Neuronal stem cell (in vitro differentiated cells): ENCODE results near the gene SORCS1.

Experiments
- DNase-seq: peaks from one replicate; pipeline ENCODE4 v3.0.0-alpha.2; 2013; ENCODE audit warnings: low spot score
- H2AFZ ChIP-seq: one replicate; pipeline ENCODE4 v1.6.1; 2013; ENCODE audit warnings: mild to moderate bottlenecking, low read length, inconsistent platforms
- H2AK5ac ChIP-seq: 2 replicates; pipeline ENCODE4 v1.6.1; 2013; ENCODE audit warnings: low read depth, mild to moderate bottlenecking, inconsistent platforms, low read length, moderate library complexity, mixed read lengths
- H2BK120ac ChIP-seq: 2 replicates; pipeline ENCODE4 v1.6.1; 2013; ENCODE audit warnings: low read depth, mild to moderate bottlenecking, inconsistent platforms, low read length, moderate library complexity, mixed read lengths
- H2BK12ac ChIP-seq: one replicate; pipeline ENCODE4 v1.6.1; 2013; ENCODE audit warnings: low read length, inconsistent platforms
- H2BK15ac ChIP-seq: 2 replicates; pipeline ENCODE4 v1.6.1; 2013; ENCODE audit warnings: mild to moderate bottlenecking, low read length, inconsistent platforms, mixed read lengths
- H2BK5ac ChIP-seq: one replicate; pipeline ENCODE4 v1.6.1; 2013; ENCODE audit warnings: inconsistent platforms, mild to moderate bottlenecking, low read length, moderate library complexity
- H3K14ac ChIP-seq: one replicate; pipeline ENCODE4 v1.6.1; 2013; ENCODE audit warnings: low read length, inconsistent platforms
- H3K18ac ChIP-seq: 2 replicates; pipeline ENCODE4 v1.6.1; 2013; ENCODE audit warnings: low read length, inconsistent platforms
- H3K23ac ChIP-seq: 2 replicates; pipeline ENCODE4 v1.6.1; 2013; ENCODE audit warnings: low read depth, mild to moderate bottlenecking, mixed read lengths, low read length, inconsistent platforms; ENCODE audit not compliant: poor library complexity
- H3K27ac ChIP-seq: replicated peaks from 3 replicates; pipeline ENCODE4 v1.5.1; 2013; ENCODE audit warnings: low read length, inconsistent platforms
- H3K27me3 ChIP-seq, 3 experiments: 2 replicates each; pipeline ENCODE4 v1.6.1; 2013; ENCODE audit warnings: low read length in 3 of 3, mild to moderate bottlenecking in 2 of 3, inconsistent platforms in 1 of 3, low read depth in 1 of 3, mixed read lengths in 1 of 3, moderate library complexity in 1 of 3; ENCODE audit not compliant: control insufficient read depth in 3 of 3, insufficient read depth in 3 of 3
- H3K36me3 ChIP-seq, 2 donors: replicated peaks in 1 of 2; 2 replicates each; pipeline ENCODE4 v1.6.1; 2013; ENCODE audit warnings: low read length in 2 of 2; ENCODE audit not compliant: control insufficient read depth in 2 of 2, insufficient read depth in 2 of 2
- H3K4ac ChIP-seq: 2 replicates; pipeline ENCODE4 v1.6.1; 2013; ENCODE audit warnings: inconsistent platforms, mild to moderate bottlenecking, low read length, moderate library complexity
- H3K4me1 ChIP-seq, 2 donors: 1 replicate in 1 of 2; 2 replicates in 1 of 2; pipeline ENCODE4 v1.6.1; 2013; ENCODE audit warnings: low read length in 2 of 2, low read depth in 1 of 2; ENCODE audit not compliant: control insufficient read depth in 2 of 2, insufficient read depth in 1 of 2
- H3K4me2 ChIP-seq: one replicate; pipeline ENCODE4 v1.6.1; 2013; ENCODE audit warnings: mild to moderate bottlenecking, low read length, inconsistent platforms; ENCODE audit not compliant: insufficient read depth, poor library complexity, severe bottlenecking
- H3K4me3 ChIP-seq, 2 donors: 2 replicates each; pipeline ENCODE4 v1.5.1; 2013; ENCODE audit warnings: low read length in 2 of 2, mild to moderate bottlenecking in 2 of 2, inconsistent platforms in 1 of 2, moderate library complexity in 1 of 2
- H3K79me1 ChIP-seq: one replicate; pipeline ENCODE4 v1.6.1; 2013; ENCODE audit warnings: low read depth, mild to moderate bottlenecking, inconsistent platforms, low read length, moderate library complexity
- H3K9ac ChIP-seq: one replicate; pipeline ENCODE4 v1.6.1; 2013; ENCODE audit warnings: mild to moderate bottlenecking, low read depth, low read length, inconsistent platforms; ENCODE audit not compliant: poor library complexity
- H3K9me3 ChIP-seq, 2 donors: replicated peaks in 1 of 2; 2 replicates each; pipeline versions ENCODE3 to v1.6.1; 2013; ENCODE audit warnings: low read length in 2 of 2, mild to moderate bottlenecking in 2 of 2, inconsistent platforms in 1 of 2, low read depth in 1 of 2, mixed read lengths in 1 of 2, moderate library complexity in 1 of 2; ENCODE audit not compliant: control insufficient read depth in 2 of 2, insufficient read depth in 1 of 2
- H4K8ac ChIP-seq: one replicate; pipeline ENCODE4 v1.6.1; 2013; ENCODE audit warnings: low read depth, mild to moderate bottlenecking, inconsistent platforms, low read length, moderate library complexity
- H4K91ac ChIP-seq: one replicate; pipeline ENCODE4 v1.6.1; 2013; ENCODE audit warnings: low read length, low read depth, mild to moderate bottlenecking, inconsistent platforms; ENCODE audit not compliant: poor library complexity
- WGBS, 2 donors: extraction: QIAGEN DNeasy Blood & Tissue Kit; methylation state at CpG; one replicate each; pipeline ENCODE4 v1.1.7; 2013; ENCODE audit warnings: missing lambda C conversion rate in 2 of 2, mixed read lengths in 1 of 2; ENCODE audit not compliant: insufficient read length in 2 of 2, insufficient replicate concordance in 1 of 2; ENCODE audit errors: extremely low coverage in 2 of 2; 5-methylcytosine and 5-hydroxymethylcytosine counted together

SORCS1 gene

DNA sequence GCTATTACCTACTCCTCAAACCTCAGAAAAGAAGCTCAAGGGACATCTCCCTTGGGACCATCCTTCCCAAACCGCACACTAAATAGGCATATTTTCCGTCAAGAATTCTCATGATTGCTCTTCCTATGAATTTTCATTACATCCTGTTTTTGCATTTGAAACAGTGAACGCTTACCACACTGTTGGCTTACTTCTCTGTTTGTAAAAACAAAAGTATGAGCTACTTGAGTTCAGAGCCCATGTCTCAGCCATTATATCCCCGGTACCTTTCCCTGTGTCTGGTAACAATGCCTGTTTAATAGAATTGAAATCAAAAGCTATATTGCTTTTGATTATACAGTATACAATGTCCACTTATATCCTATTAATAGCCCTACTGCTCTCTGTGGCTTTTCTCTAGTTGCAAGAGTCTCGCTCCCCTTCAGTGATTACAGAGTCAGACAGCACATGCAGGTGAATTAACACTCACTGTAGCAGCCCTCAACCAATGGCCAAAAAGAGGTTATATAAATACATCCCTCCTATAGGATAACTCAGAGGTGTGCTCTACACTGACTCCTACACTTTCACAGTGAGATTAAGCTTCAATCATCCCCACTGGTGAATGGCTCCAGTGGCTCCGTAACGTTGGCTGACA is 264.4 kb downstream of the SORCS1 start:
- Histone ChIP-seq H2AK5ac (no peak overlapping the region), H3K4ac (no peak overlapping the region), H3K9me3 (no peaks in the 10 kb centered on the region), H3K27ac (no peak overlapping the region), H3K18ac (no peak overlapping the region), H2BK12ac (no peak overlapping the region), H2BK120ac (no peak overlapping the region), H3K4me2 (no peak overlapping the region), H4K8ac (no peak overlapping the region), H3K9ac (no peak overlapping the region), H4K91ac (no peak overlapping the region), H2BK5ac (no peak overlapping the region), H3K4me3 (no peak overlapping the region), H3K23ac (no peak overlapping the region), H3K4me1 (peaks cover 0 to 3% of the 10 kb centered on the region in 2 donors), H2AFZ (no peak overlapping the region), H3K79me1 (no peaks in the 10 kb centered on the region), H3K36me3 (no peaks in the 10 kb centered on the region), H2BK15ac (no peak overlapping the region), H3K27me3 (no peaks in the 10 kb centered on the region), H3K14ac (no peak overlapping the region)
- WGBS, 2 donors: no CpG with 5 or more reads among the region's 7 CpGs
- no peak for DNase-seq

GRCh38 chr10:106898446-106898845 is 266.1 kb downstream of the SORCS1 start:
- no peak overlapping the region for H3K4me3 ChIP-seq
- H3K4me1 ChIP-seq: peaks cover 0 to 3% of the 10 kb centered on the region in 2 donors
- H3K79me1 ChIP-seq: no peaks in the 10 kb centered on the region
- no peak overlapping the region for H3K4ac ChIP-seq
- no peak overlapping the region for H2BK120ac ChIP-seq
- WGBS, 2 donors: no CpG with 5 or more reads among the region's 4 CpGs
- H3K9ac ChIP-seq: no peak overlapping the region
- H2AFZ ChIP-seq: no peak overlapping the region
- no peak overlapping the region for H2BK12ac ChIP-seq
- no peak overlapping the region for H3K23ac ChIP-seq
- no peaks in the 10 kb centered on the region for H3K27me3 ChIP-seq
- no peaks in the 10 kb centered on the region for H3K9me3 ChIP-seq
- H3K18ac ChIP-seq: no peak overlapping the region
- no peak overlapping the region for H2BK5ac ChIP-seq
- H4K8ac ChIP-seq: no peak overlapping the region
- H3K14ac ChIP-seq: no peak overlapping the region
- H3K36me3 ChIP-seq: no peaks in the 10 kb centered on the region
- H4K91ac ChIP-seq: no peak overlapping the region
- no peak overlapping the region for H3K27ac ChIP-seq
- H3K4me2 ChIP-seq: no peak overlapping the region
- no peak for DNase-seq
- H2BK15ac ChIP-seq: no peak overlapping the region
- no peak overlapping the region for H2AK5ac ChIP-seq

DNA sequence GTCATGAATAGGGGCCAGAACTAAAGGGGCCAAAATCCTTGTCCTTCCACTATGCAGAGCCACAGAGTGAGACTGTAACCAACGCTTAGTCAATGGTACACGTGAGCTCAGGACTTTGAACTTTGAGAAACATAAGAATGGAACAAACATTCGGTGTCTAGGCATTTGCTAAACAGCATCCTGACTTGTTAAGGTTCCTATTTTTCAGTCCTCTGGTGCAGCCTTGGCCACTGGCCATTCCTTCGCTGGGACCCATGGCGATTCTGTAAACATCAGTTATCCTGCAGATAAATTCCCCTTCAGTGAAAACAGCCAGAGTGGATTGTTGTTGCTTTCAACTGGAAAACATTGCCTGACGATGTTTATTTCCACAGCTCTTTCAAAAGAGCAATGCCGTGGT is 266.8 kb downstream of the SORCS1 start:
- Histone ChIP-seq H3K4me1 (peaks cover 0 to 3% of the 10 kb centered on the region in 2 donors), H3K79me1 (no peaks in the 10 kb centered on the region), H3K4me2 (no peak overlapping the region), H3K9ac (no peak overlapping the region), H3K18ac (no peak overlapping the region), H2AFZ (no peak overlapping the region), H2BK120ac (no peak overlapping the region), H4K8ac (no peak overlapping the region), H3K4me3 (no peak overlapping the region), H2BK5ac (no peak overlapping the region), H2BK15ac (no peak overlapping the region), H3K27me3 (no peaks in the 10 kb centered on the region), H3K14ac (no peak overlapping the region), H2BK12ac (no peak overlapping the region), H3K36me3 (no peaks in the 10 kb centered on the region), H3K4ac (no peak overlapping the region), H3K9me3 (no peaks in the 10 kb centered on the region), H4K91ac (no peak overlapping the region), H2AK5ac (no peak overlapping the region), H3K23ac (no peak overlapping the region), H3K27ac (no peak overlapping the region)
- no CpG with 5 or more reads among the region's 7 CpGs for WGBS, 2 donors
- no peak for DNase-seq

DNA sequence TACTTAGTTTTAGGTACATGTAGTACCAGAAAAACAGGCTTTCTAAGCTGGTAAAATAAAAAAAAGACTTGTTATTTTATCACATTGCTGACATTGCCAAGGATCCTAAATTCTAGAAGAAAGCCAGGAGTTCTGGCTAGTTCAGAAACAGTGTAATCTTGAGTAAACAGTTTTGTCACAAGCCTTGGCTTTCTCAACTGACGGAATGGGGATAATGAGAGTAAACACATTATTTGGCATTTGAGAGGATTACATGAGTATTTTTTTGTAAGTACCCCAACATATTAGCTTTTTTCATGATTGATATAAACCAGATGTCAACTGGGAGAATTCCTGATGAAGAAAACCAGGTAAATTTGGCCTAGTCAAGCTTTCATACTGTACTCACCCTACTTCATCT is 269.8 kb downstream of the SORCS1 start:
- H3K14ac ChIP-seq: no peak overlapping the region
- H3K27ac ChIP-seq: no peak overlapping the region
- H3K4ac ChIP-seq: no peak overlapping the region
- H3K4me3 ChIP-seq: no peak overlapping the region
- no peaks in the 10 kb centered on the region for H3K79me1 ChIP-seq
- H3K9me3 ChIP-seq: no peaks in the 10 kb centered on the region
- no peak overlapping the region for H3K18ac ChIP-seq
- H2AFZ ChIP-seq: no peak overlapping the region
- H3K9ac ChIP-seq: no peak overlapping the region
- H2AK5ac ChIP-seq: no peak overlapping the region
- WGBS, 2 donors: no CpG with 5 or more reads among the region's 1 CpG
- no peaks in the 10 kb centered on the region for H3K27me3 ChIP-seq
- H4K8ac ChIP-seq: no peak overlapping the region
- H3K36me3 ChIP-seq: no peaks in the 10 kb centered on the region
- H3K23ac ChIP-seq: no peak overlapping the region
- DNase-seq: no peak
- no peak overlapping the region for H4K91ac ChIP-seq
- H2BK5ac ChIP-seq: no peak overlapping the region
- no peak overlapping the region for H2BK15ac ChIP-seq
- H3K4me1 ChIP-seq: peaks cover 0 to 3% of the 10 kb centered on the region in 2 donors
- no peak overlapping the region for H3K4me2 ChIP-seq
- no peak overlapping the region for H2BK12ac ChIP-seq
- H2BK120ac ChIP-seq: no peak overlapping the region
